Calu3 (cell line): ENCODE data around the gene C10orf62. TPM values are rescaled to one million over a fixed set of nuclear protein-coding genes. Genes with fewer than 3 reads are reported as not detected.
A peak's percentile ranks its signal among the peaks of the same experiment; 100 is the strongest.

ENCODE experiments used
- BruUV-seq: library from RNA; stranded (reverse); fragments of 400-500 nt; replicated peaks from 2 replicates; lab custom pipeline; 2021; lab: Mats Ljungman, UMichigan
- CTCF ChIA-PET: fragments of 300-600 bp; sonication (Branson Sonifier 250); formaldehyde crosslinking; loops from one replicate; lab custom pipeline; 2022; ENCODE audit warnings: antibody characterized with exemption; lab: Charles Lee
- DNase-seq: peaks from one replicate; pipeline ENCODE4 v3.0.0; 2022
- H3K27ac Mint-ChIP-seq: one replicate; pipeline ENCODE4 v1.8.0; 2022; ENCODE audit warnings: mixed read lengths; ENCODE audit not compliant: unreplicated experiment
- H3K27me3 Mint-ChIP-seq: one replicate; pipeline ENCODE4 v1.8.0; 2022; ENCODE audit warnings: mixed read lengths; ENCODE audit not compliant: unreplicated experiment
- H3K36me3 Mint-ChIP-seq: one replicate; pipeline ENCODE4 v1.8.0; 2022; ENCODE audit warnings: mild to moderate bottlenecking, moderate library complexity, mixed read lengths; ENCODE audit not compliant: insufficient read depth, unreplicated experiment
- H3K4me1 Mint-ChIP-seq: one replicate; pipeline ENCODE4 v1.8.0; 2022; ENCODE audit warnings: mild to moderate bottlenecking, low read depth, mixed read lengths; ENCODE audit not compliant: unreplicated experiment
- H3K4me3 Mint-ChIP-seq: one replicate; pipeline ENCODE4 v1.8.0; 2022; ENCODE audit warnings: mild to moderate bottlenecking, low read depth, moderate library complexity, mixed read lengths; ENCODE audit not compliant: unreplicated experiment
- H3K9me3 Mint-ChIP-seq: one replicate; pipeline ENCODE4 v1.8.0; 2022; ENCODE audit warnings: low read depth, mixed read lengths; ENCODE audit not compliant: unreplicated experiment
- CTCF ChIP-seq: fragments of 200-600 bp; IDR thresholded peaks from one replicate; pipeline ENCODE4 v1.8.0; 2022; ENCODE audit warnings: antibody characterized with exemption; ENCODE audit not compliant: unreplicated experiment
- intact Hi-C: fragments of 100-400 bp; cut with micrococcal nuclease; formaldehyde crosslinking; loops from one replicate; pipeline ENCODE4 v1.10.0; 2022; ENCODE audit not compliant: unreplicated experiment
- total RNA-seq: library from RNA; stranded (reverse); gene quantifications from 2 replicates; pipeline ENCODE4 v1.2.3, GENCODE V29; 2022

C10orf62 gene
- total RNA-seq, 1 experiment from 2014 or later, result 1.5 TPM

- no peak for DNase-seq
- no TSS peak for BruUV-seq
- CTCF ChIA-PET, result no interaction called here
- Mint-ChIP-seq H3K4me3 (no peak overlapping the region), H3K4me1 (peaks cover 12% of the 10 kb centered on the region), H3K36me3 (peaks cover 4% of the 10 kb centered on the region), H3K9me3 (no peaks in the 10 kb centered on the region), H3K27me3 (no peaks in the 10 kb centered on the region), H3K27ac (no peak overlapping the region)
- intact Hi-C loops, result no loop called here
- TF ChIP-seq CTCF, result no peak
These were observed 23.1 kb upstream of the C10orf62 start for GRCh38 chr10:97566336-97566996.

GRCh38 chr10:97567891-97568290 lies 21.6 kb upstream of the C10orf62 start:
- Mint-ChIP-seq H3K9me3 (no peaks in the 10 kb centered on the region), H3K36me3 (peaks cover 4% of the 10 kb centered on the region), H3K27me3 (no peaks in the 10 kb centered on the region), H3K27ac (no peak overlapping the region), H3K4me3 (no peak overlapping the region), H3K4me1 (peaks cover 26% of the 10 kb centered on the region)
- CTCF ChIA-PET, result no interaction called here
- intact Hi-C loops, result no loop called here
- DNase-seq, result no peak
- TF ChIP-seq CTCF, result no peak
- no TSS peak for BruUV-seq

GRCh38 chr10:97570146-97570788 lies 19.3 kb upstream of the C10orf62 start:
- Mint-ChIP-seq H3K36me3 (peaks cover 4% of the 10 kb centered on the region), H3K27me3 (no peaks in the 10 kb centered on the region), H3K4me3 (no peak overlapping the region), H3K27ac (no peak overlapping the region), H3K4me1 (peaks cover 38% of the 10 kb centered on the region), H3K9me3 (no peaks in the 10 kb centered on the region)
- no peak for TF ChIP-seq CTCF
- intact Hi-C loops, result no loop called here
- CTCF ChIA-PET, result no interaction called here
- DNase-seq, result no peak
- no TSS peak for BruUV-seq

- no peak for TF ChIP-seq CTCF
- CTCF ChIA-PET, result interaction anchor here (0.8 to 2.5 kb wide), 7 partner anchors 14 to 161 kb away, joined by 3 to 21 read pairs (median 6); partner anchors contain the start of genes HOGA1 and UBTD1
- Mint-ChIP-seq H3K27me3 (no peaks in the 10 kb centered on the region), H3K4me1 (peaks cover 41% of the 10 kb centered on the region), H3K27ac (peak overlapping the region; percentile 22), H3K4me3 (no peak overlapping the region), H3K36me3 (peaks cover 4% of the 10 kb centered on the region), H3K9me3 (no peaks in the 10 kb centered on the region)
- BruUV-seq, result no TSS peak
- DNase-seq, result no peak
- intact Hi-C loops, result no loop called here
These were observed 18.6 kb upstream of the C10orf62 start for GRCh38 chr10:97570789-97571471.
